ENCODE measurements around the gene DVL1. TPM values are rescaled to one million over a fixed set of nuclear protein-coding genes. Genes with fewer than 3 reads are reported as not detected.

Gene DVL1
- polyA plus RNA-seq, 1 experiment, result 8.9 TPM

- Histone ChIP-seq H3K27me3 (ENCODE audit: control insufficient read depth, insufficient read depth, low read length) (no peaks in the 10 kb centered on the region), H3K4me3 (ENCODE audit: low read depth, low read length) (peak overlapping the region; percentile 74), H3K27ac (ENCODE audit: low read depth, low read length) (no peak overlapping the region), H3K9me3 (ENCODE audit: control insufficient read depth, insufficient read depth, low read length) (no peaks in the 10 kb centered on the region; the same call in 1 of the 2 replicates)
- no peak for DNase-seq (ENCODE audit: low read depth, low spot score)
- ChIA-PET POLR2A (interaction anchor here (0.6 to 1.9 kb wide), 3 partner anchors 9 to 405 kb away, joined by 7 to 12 read pairs (median 9); partner anchors contain the start of genes AURKAIP1 and MXRA8), CTCF (interaction anchor here (0.8 to 1.2 kb wide), 4 partner anchors 14 to 227 kb away, joined by 3 to 6 read pairs (median 3); no protein-coding TSS in a partner anchor)
- TF ChIP-seq, protein P1, sequence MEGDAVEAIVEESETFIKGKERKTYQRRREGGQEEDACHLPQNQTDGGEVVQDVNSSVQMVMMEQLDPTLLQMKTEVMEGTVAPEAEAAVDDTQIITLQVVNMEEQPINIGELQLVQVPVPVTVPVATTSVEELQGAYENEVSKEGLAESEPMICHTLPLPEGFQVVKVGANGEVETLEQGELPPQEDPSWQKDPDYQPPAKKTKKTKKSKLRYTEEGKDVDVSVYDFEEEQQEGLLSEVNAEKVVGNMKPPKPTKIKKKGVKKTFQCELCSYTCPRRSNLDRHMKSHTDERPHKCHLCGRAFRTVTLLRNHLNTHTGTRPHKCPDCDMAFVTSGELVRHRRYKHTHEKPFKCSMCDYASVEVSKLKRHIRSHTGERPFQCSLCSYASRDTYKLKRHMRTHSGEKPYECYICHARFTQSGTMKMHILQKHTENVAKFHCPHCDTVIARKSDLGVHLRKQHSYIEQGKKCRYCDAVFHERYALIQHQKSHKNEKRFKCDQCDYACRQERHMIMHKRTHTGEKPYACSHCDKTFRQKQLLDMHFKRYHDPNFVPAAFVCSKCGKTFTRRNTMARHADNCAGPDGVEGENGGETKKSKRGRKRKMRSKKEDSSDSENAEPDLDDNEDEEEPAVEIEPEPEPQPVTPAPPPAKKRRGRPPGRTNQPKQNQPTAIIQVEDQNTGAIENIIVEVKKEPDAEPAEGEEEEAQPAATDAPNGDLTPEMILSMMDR (IDR thresholded peaks at IDR 0.05; ENCODE audit: low read depth, low read length), result no peak
Observed at GRCh38 chr1:1348420-1349255, 580 bp downstream of the DVL1 start.

GRCh38 chr1:1347663-1348419 lies 1.4 kb downstream of the DVL1 start:
- TF ChIP-seq, protein P1 (IDR thresholded peaks at IDR 0.05; ENCODE audit: low read depth, low read length), result no peak
- H3K27ac ChIP-seq (ENCODE audit: low read depth, low read length), result peak overlapping the region; percentile 2
- ChIA-PET POLR2A (interaction anchor here (1.7 to 1.9 kb wide), 2 partner anchors 10 to 27 kb away, joined by 7 to 12 read pairs; partner anchors contain the start of genes AURKAIP1 and MXRA8), CTCF (interaction anchor here (0.8 to 1.2 kb wide), 4 partner anchors 13 to 226 kb away, joined by 3 to 6 read pairs (median 3); no protein-coding TSS in a partner anchor)
- no peak for DNase-seq (ENCODE audit: low read depth, low spot score)
- H3K9me3 ChIP-seq (ENCODE audit: control insufficient read depth, insufficient read depth, low read length), result no peaks in the 10 kb centered on the region; the same call in 1 of the 2 replicates
- peak overlapping the region; percentile 74 for H3K4me3 ChIP-seq (ENCODE audit: low read depth, low read length)
- H3K27me3 ChIP-seq (ENCODE audit: control insufficient read depth, insufficient read depth, low read length), result no peaks in the 10 kb centered on the region

DNA sequence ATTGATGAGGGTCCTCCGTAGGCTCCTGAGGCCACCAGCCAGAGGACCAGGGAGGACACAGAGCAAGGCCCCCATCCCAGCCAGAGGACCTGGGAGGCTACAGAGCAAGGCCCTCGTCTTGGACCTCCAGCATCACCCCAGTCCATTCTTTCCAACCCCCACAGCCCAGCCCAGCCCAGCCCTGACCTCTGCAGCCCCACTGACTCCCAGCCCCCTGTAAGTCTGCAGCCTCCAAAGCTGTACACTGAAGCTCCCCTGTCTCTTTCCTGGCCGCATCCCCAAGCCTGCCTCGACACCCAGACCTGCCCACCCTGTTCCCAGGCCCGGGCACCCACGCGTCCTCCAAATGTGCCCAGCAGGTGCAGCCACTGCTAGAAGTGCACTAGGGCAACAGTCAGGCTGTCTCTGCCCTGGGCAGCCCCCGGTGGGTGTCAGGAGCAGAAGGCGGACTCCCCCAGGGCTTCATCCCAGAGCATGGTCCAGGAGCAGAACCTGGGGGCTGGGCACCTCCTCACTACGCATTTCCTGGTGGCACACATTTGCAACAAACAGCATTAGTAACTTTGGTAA lies 2.1 kb downstream of the DVL1 start:
- no peaks in the 10 kb centered on the region for H3K27me3 ChIP-seq (ENCODE audit: control insufficient read depth, insufficient read depth, low read length)
- H3K9me3 ChIP-seq (ENCODE audit: control insufficient read depth, insufficient read depth, low read length), result no peaks in the 10 kb centered on the region; the same call in 1 of the 2 replicates
- DNase-seq (ENCODE audit: low read depth, low spot score), result no peak
- no peak overlapping the region for H3K27ac ChIP-seq (ENCODE audit: low read depth, low read length)
- CTCF ChIA-PET, result interaction anchor here (1.2 kb wide), 1 partner anchor 25 kb away, joined by 3 read pairs; no protein-coding TSS in a partner anchor
- POLR2A ChIA-PET, result interaction anchor here (1.7 to 1.9 kb wide), 2 partner anchors 11 to 28 kb away, joined by 7 to 12 read pairs; partner anchors contain the start of genes AURKAIP1 and MXRA8
- TF ChIP-seq, protein P1 (IDR thresholded peaks at IDR 0.05; ENCODE audit: low read depth, low read length), result no peak
- peak overlapping the region; percentile 74 for H3K4me3 ChIP-seq (ENCODE audit: low read depth, low read length)

GRCh38 chr1:1346501-1346890 lies 2.7 kb downstream of the DVL1 start:
- Histone ChIP-seq H3K4me3 (ENCODE audit: low read depth, low read length) (peak overlapping the region; percentile 20; the same call in 1 of the 2 replicates), H3K27ac (ENCODE audit: low read depth, low read length) (peak overlapping the region; percentile 11), H3K27me3 (ENCODE audit: control insufficient read depth, insufficient read depth, low read length) (no peaks in the 10 kb centered on the region), H3K9me3 (ENCODE audit: control insufficient read depth, insufficient read depth, low read length) (no peaks in the 10 kb centered on the region; the same call in 1 of the 2 replicates)
- TF ChIP-seq, protein P1 (IDR thresholded peaks at IDR 0.05; ENCODE audit: low read depth, low read length), result no peak
- CTCF ChIA-PET, result no interaction called here
- no peak for DNase-seq (ENCODE audit: low read depth, low spot score)
- POLR2A ChIA-PET, result interaction anchor here (1.7 to 1.9 kb wide), 2 partner anchors 12 to 29 kb away, joined by 7 to 12 read pairs; partner anchors contain the start of genes AURKAIP1 and MXRA8

Data from AG04450 (cell line).